ENCODE results near the gene HAUS2.
"Not testable (repeated sequence)": the region's sequence is repeated elsewhere in the genome, so short reads cannot be mapped to it uniquely, and the experiment has no call there.

HAUS2 gene

GRCh38 chr15:42582569-42583375, 34.1 kb downstream of the HAUS2 start:
- Mint-ChIP-seq H3K9me3 (no peaks in the 10 kb centered on the region), H3K4me3 (no peak overlapping the region), H3K27me3 (peaks cover 46% of the 10 kb centered on the region), H3K27ac (no peak overlapping the region), H3K4me1 (ENCODE audit: low read depth) (peaks cover 14% of the 10 kb centered on the region), H3K36me3 (ENCODE audit: low read depth) (no peaks in the 10 kb centered on the region)
- intact Hi-C loops (cut with micrococcal nuclease), result no loop called here

- Mint-ChIP-seq H3K9me3 (no peaks in the 10 kb centered on the region), H3K4me1 (ENCODE audit: low read depth) (peaks cover 14% of the 10 kb centered on the region), H3K27ac (no peak overlapping the region), H3K27me3 (peaks cover 33% of the 10 kb centered on the region), H3K36me3 (ENCODE audit: low read depth) (no peaks in the 10 kb centered on the region), H3K4me3 (no peak overlapping the region)
- intact Hi-C loops (cut with micrococcal nuclease), result no loop called here
These were observed 35.6 kb downstream of the HAUS2 start for GRCh38 chr15:42584031-42584765.

GRCh38 chr15:42590619-42591237, 42.1 kb downstream of the HAUS2 start:
- no peak overlapping the region for H3K27ac Mint-ChIP-seq

GRCh38 chr15:42591238-42591934, 42.7 kb downstream of the HAUS2 start:
- no peaks in the 10 kb centered on the region for H3K9me3 Mint-ChIP-seq
- H3K27me3 Mint-ChIP-seq, result peaks cover 1% of the 10 kb centered on the region
- no peaks in the 10 kb centered on the region for H3K4me1 Mint-ChIP-seq (ENCODE audit: low read depth)
- no peak overlapping the region for H3K27ac Mint-ChIP-seq
- H3K36me3 Mint-ChIP-seq (ENCODE audit: low read depth), result no peaks in the 10 kb centered on the region
- no peak overlapping the region for H3K4me3 Mint-ChIP-seq
- intact Hi-C loops (cut with micrococcal nuclease), result no loop called here

More at GRCh38 chr15:42590619-42591237, 42.1 kb downstream of the HAUS2 start:
- Mint-ChIP-seq H3K4me3 (no peak overlapping the region), H3K36me3 (ENCODE audit: low read depth) (no peaks in the 10 kb centered on the region), H3K4me1 (ENCODE audit: low read depth) (no peaks in the 10 kb centered on the region), H3K9me3 (no peaks in the 10 kb centered on the region), H3K27me3 (peaks cover 1% of the 10 kb centered on the region)
- intact Hi-C loops (cut with micrococcal nuclease), result no loop called here

GRCh38 chr15:42592716-42593115, 44.1 kb downstream of the HAUS2 start:
- intact Hi-C loops (cut with micrococcal nuclease), result no loop called here
- no peaks in the 10 kb centered on the region for H3K9me3 Mint-ChIP-seq
- H3K36me3 Mint-ChIP-seq (ENCODE audit: low read depth), result no peaks in the 10 kb centered on the region
- H3K27ac Mint-ChIP-seq, result no peak overlapping the region
- no peaks in the 10 kb centered on the region for H3K4me1 Mint-ChIP-seq (ENCODE audit: low read depth)
- peaks cover 1% of the 10 kb centered on the region for H3K27me3 Mint-ChIP-seq
- H3K4me3 Mint-ChIP-seq, result no peak overlapping the region

- H3K27ac Mint-ChIP-seq, result no peak overlapping the region
- intact Hi-C loops (cut with micrococcal nuclease), result no loop called here
- H3K4me3 Mint-ChIP-seq, result no peak overlapping the region
- no peaks in the 10 kb centered on the region for H3K36me3 Mint-ChIP-seq (ENCODE audit: low read depth)
- no peaks in the 10 kb centered on the region for H3K4me1 Mint-ChIP-seq (ENCODE audit: low read depth)
- peaks cover 1% of the 10 kb centered on the region for H3K27me3 Mint-ChIP-seq
- H3K9me3 Mint-ChIP-seq, result no peaks in the 10 kb centered on the region
These were observed 44.5 kb downstream of the HAUS2 start for GRCh38 chr15:42593143-42593542.

- Mint-ChIP-seq H3K9me3 (no peaks in the 10 kb centered on the region), H3K4me1 (ENCODE audit: low read depth) (no peaks in the 10 kb centered on the region), H3K4me3 (no peak overlapping the region), H3K27ac (no peak overlapping the region), H3K36me3 (ENCODE audit: low read depth) (no peaks in the 10 kb centered on the region), H3K27me3 (peaks cover 1% of the 10 kb centered on the region)
- intact Hi-C loops (cut with micrococcal nuclease), result no loop called here
These were observed 45.5 kb downstream of the HAUS2 start for GRCh38 chr15:42594095-42594494.

- no peak overlapping the region for H3K27ac Mint-ChIP-seq
- intact Hi-C loops (cut with micrococcal nuclease), result no loop called here
These were observed 47.1 kb downstream of the HAUS2 start for GRCh38 chr15:42595626-42596240.

GRCh38 chr15:42601316-42601715, 52.7 kb downstream of the HAUS2 start:
- H3K27ac Mint-ChIP-seq; intact Hi-C loops (cut with micrococcal nuclease); H3K4me1 Mint-ChIP-seq (ENCODE audit: low read depth); H3K27me3 Mint-ChIP-seq; H3K9me3 Mint-ChIP-seq; H3K36me3 Mint-ChIP-seq (ENCODE audit: low read depth); H3K4me3 Mint-ChIP-seq: not testable (repeated sequence)

More at GRCh38 chr15:42595626-42596240, 47.1 kb downstream of the HAUS2 start:
- Mint-ChIP-seq H3K9me3 (no peaks in the 10 kb centered on the region), H3K27me3 (peaks cover 1% of the 10 kb centered on the region), H3K4me3 (no peak overlapping the region), H3K4me1 (ENCODE audit: low read depth) (no peaks in the 10 kb centered on the region), H3K36me3 (ENCODE audit: low read depth) (no peaks in the 10 kb centered on the region)

GRCh38 chr15:42602501-42602900, 53.9 kb downstream of the HAUS2 start:
- Mint-ChIP-seq H3K36me3 (ENCODE audit: low read depth) (no peaks in the 10 kb centered on the region), H3K4me3 (no peak overlapping the region), H3K4me1 (ENCODE audit: low read depth) (peaks cover 9% of the 10 kb centered on the region), H3K27me3 (no peaks in the 10 kb centered on the region), H3K9me3 (no peaks in the 10 kb centered on the region), H3K27ac (no peak overlapping the region)
- intact Hi-C loops (cut with micrococcal nuclease), result no loop called here

GRCh38 chr15:42603978-42604377, 55.3 kb downstream of the HAUS2 start:
- Mint-ChIP-seq H3K27ac (no peak overlapping the region), H3K4me3 (no peak overlapping the region)

GRCh38 chr15:42604894-42605744, 56.5 kb downstream of the HAUS2 start:
- Mint-ChIP-seq H3K36me3 (ENCODE audit: low read depth) (no peaks in the 10 kb centered on the region), H3K9me3 (no peaks in the 10 kb centered on the region), H3K27me3 (peaks cover 2% of the 10 kb centered on the region), H3K27ac (no peak overlapping the region), H3K4me3 (no peak overlapping the region), H3K4me1 (ENCODE audit: low read depth) (peaks cover 16% of the 10 kb centered on the region)
- intact Hi-C loops (cut with micrococcal nuclease), result no loop called here

More at GRCh38 chr15:42603978-42604377, 55.3 kb downstream of the HAUS2 start:
- peaks cover 16% of the 10 kb centered on the region for H3K4me1 Mint-ChIP-seq (ENCODE audit: low read depth)
- intact Hi-C loops (cut with micrococcal nuclease), result no loop called here
- peaks cover 2% of the 10 kb centered on the region for H3K27me3 Mint-ChIP-seq
- no peaks in the 10 kb centered on the region for H3K36me3 Mint-ChIP-seq (ENCODE audit: low read depth)
- no peaks in the 10 kb centered on the region for H3K9me3 Mint-ChIP-seq

- H3K27ac Mint-ChIP-seq, result no peak overlapping the region
- no peaks in the 10 kb centered on the region for H3K36me3 Mint-ChIP-seq (ENCODE audit: low read depth)
- H3K27me3 Mint-ChIP-seq, result peaks cover 2% of the 10 kb centered on the region
- intact Hi-C loops (cut with micrococcal nuclease), result no loop called here
- peaks cover 16% of the 10 kb centered on the region for H3K4me1 Mint-ChIP-seq (ENCODE audit: low read depth)
- no peak overlapping the region for H3K4me3 Mint-ChIP-seq
- no peaks in the 10 kb centered on the region for H3K9me3 Mint-ChIP-seq
These were observed 57.2 kb downstream of the HAUS2 start for GRCh38 chr15:42605796-42606195.
